HepG2 (cell line): ENCODE results near the gene SIRT5. TPM values are rescaled to one million over a fixed set of nuclear protein-coding genes. Genes with fewer than 3 reads are reported as not detected.

Experiments used
- ATAC-seq: fragments of 200-7000 bp; cut with Tn5 transposase; 3 replicates; pipeline ENCODE4 v1.9.1; 2020; ENCODE audit warnings: mild to moderate bottlenecking, moderate library complexity
- BruUV-seq: library from RNA; stranded (reverse); fragments of 400-500 nt; replicated peaks from 2 replicates; lab custom pipeline; 2021; lab: Mats Ljungman, UMichigan
- CTCF ChIA-PET: fragments of 300-600 bp; formaldehyde crosslinking; extraction: SDS; loops from one replicate; lab custom pipeline; 2021; ENCODE audit warnings: low total read pairs, inconsistent platforms, low intra/inter-chr PET ratio; lab: Yijun Ruan, JAX
- POLR2A ChIA-PET: fragments of 350-600 bp; sonication (Branson Sonifier 250); formaldehyde crosslinking; loops from one replicate; lab custom pipeline; 2020; ENCODE audit warnings: antibody characterized with exemption, inconsistent platforms; lab: Yijun Ruan, JAX
- DNase-seq: peaks from one replicate; pipeline ENCODE4 v3.0.0-alpha.2; 2015; ENCODE audit warnings: low spot score
- FAIRE-seq: peaks from 3 replicates; lab custom pipeline; 2011; peaks lifted over from hg19 to GRCh38; lab: Jason Lieb, UNC
- H2AFZ ChIP-seq: one replicate; pipeline ENCODE4 v1.6.1; 2011; ENCODE audit warnings: low read length, inconsistent platforms
- H3K27ac ChIP-seq: fragments of 300-600 bp; 3 replicates; pipeline ENCODE4 v1.8.0; 2011; ENCODE audit warnings: mixed run types, mild to moderate bottlenecking, mixed read lengths, low read length, inconsistent platforms; ENCODE audit not compliant: insufficient read depth; ENCODE audit errors: extremely low read length
- H3K27me3 ChIP-seq, 2 experiments: fragments of 200-600 bp in 1 of 2; 2 replicates in 1 of 2; 3 replicates in 1 of 2; pipeline versions ENCODE4 v1.6.0 to v1.8.0; 2011; ENCODE audit warnings: low read length in 2 of 2, mild to moderate bottlenecking in 2 of 2, moderate library complexity in 2 of 2, inconsistent platforms in 1 of 2; ENCODE audit not compliant: insufficient read depth in 2 of 2, control insufficient read depth in 1 of 2
- H3K36me3 ChIP-seq, 2 experiments: fragments of 200-600 bp in 1 of 2; replicated peaks in 1 of 2; 2 replicates in 1 of 2; 3 replicates in 1 of 2; pipeline versions ENCODE4 v1.5.1 to v1.8.0; 2011; ENCODE audit warnings: low read length in 2 of 2, inconsistent platforms in 1 of 2; ENCODE audit not compliant: insufficient read depth in 2 of 2, control insufficient read depth in 1 of 2
- H3K4me1 ChIP-seq: 2 replicates; pipeline ENCODE4 v1.5.1; 2012; ENCODE audit warnings: low read length, inconsistent platforms; ENCODE audit not compliant: insufficient read depth
- H3K4me2 ChIP-seq: 2 replicates; pipeline ENCODE4 v1.6.0; 2011; ENCODE audit warnings: low read depth, low read length, inconsistent platforms
- H3K4me3 ChIP-seq, 3 experiments: fragments of 200-600 bp in 1 of 3; sonication (generic), shearing (Covaris generic) in 1 of 3; replicated peaks in 1 of 3; 2 replicates each; pipeline ENCODE4 v1.5.1; 2011 to 2016; ENCODE audit warnings: low read length in 3 of 3, inconsistent platforms in 2 of 3, low read depth in 2 of 3, mild to moderate bottlenecking in 2 of 3, control low read depth in 1 of 3, mixed read lengths in 1 of 3; ENCODE audit not compliant: insufficient read depth in 1 of 3
- H3K79me2 ChIP-seq: one replicate; pipeline ENCODE4 v1.6.1; 2011; ENCODE audit warnings: low read length, inconsistent platforms; ENCODE audit not compliant: insufficient read depth
- H3K9ac ChIP-seq: 2 replicates; pipeline ENCODE4 v1.6.0; 2011; ENCODE audit warnings: mild to moderate bottlenecking, low read depth, low read length, inconsistent platforms; ENCODE audit not compliant: insufficient read depth
- H3K9me3 ChIP-seq: 2 replicates; pipeline ENCODE4 v1.5.1; 2012; ENCODE audit warnings: mild to moderate bottlenecking, low read length
- H4K20me1 ChIP-seq: 2 replicates; pipeline ENCODE4 v1.6.0; 2011; ENCODE audit warnings: inconsistent platforms, mild to moderate bottlenecking, low read length, moderate library complexity; ENCODE audit not compliant: insufficient read depth
- CENPBD1 ChIP-seq: sonication (generic); formaldehyde crosslinking; IDR thresholded peaks from 2 replicates; pipeline ENCODE4 v1.8.0; 2022; ENCODE audit warnings: missing genetic modification reagents, low read depth, mild to moderate bottlenecking, borderline replicate concordance
- ESRRA ChIP-seq: sonication (generic); formaldehyde crosslinking; IDR thresholded peaks from 2 replicates; pipeline ENCODE4 v1.5.1; 2020; ENCODE audit warnings: mild to moderate bottlenecking, low read depth, missing genetic modification reagents
- FOXO1 ChIP-seq: sonication (generic); formaldehyde crosslinking; IDR thresholded peaks from 2 replicates; pipeline ENCODE4 v1.4.0; 2020; ENCODE audit warnings: missing genetic modification reagents
- KMT2A ChIP-seq: sonication (generic); formaldehyde crosslinking; IDR thresholded peaks from 2 replicates; pipeline ENCODE4 v1.4.0; 2020; ENCODE audit warnings: missing genetic modification reagents
- PBX2 ChIP-seq: IDR thresholded peaks from 2 replicates; pipeline ENCODE4 v1.6.1; 2016; ENCODE audit warnings: control low read depth
- TRIM22 ChIP-seq: fragments of 450-650 bp; IDR thresholded peaks from 2 replicates; pipeline ENCODE4 v1.6.1; 2017
- ZNF552 ChIP-seq: sonication (generic); formaldehyde crosslinking; IDR thresholded peaks from 2 replicates; pipeline ENCODE4 v1.9.0; 2022; ENCODE audit warnings: missing genetic modification reagents, mild to moderate bottlenecking, borderline replicate concordance
- WGBS: methylation state at CpG from one replicate; pipeline ENCODE4 v1.1.6; 2017; ENCODE audit warnings: low lambda C conversion rate; 5-methylcytosine and 5-hydroxymethylcytosine counted together
- in situ Hi-C: cut with HindIII; loops from 2 replicates; pipeline ENCODE4 v1.10.0; 2017; ENCODE audit warnings: low pct_unique_long_range_greater_than_20kb; ENCODE audit not compliant: extremely low pct_ligation_motif_present
- intact Hi-C: fragments of 100-400 bp; cut with micrococcal nuclease; formaldehyde crosslinking; loops from one replicate; pipeline ENCODE4 v1.10.0; 2022; ENCODE audit not compliant: unreplicated experiment
- polyA plus RNA-seq, 8 experiments: library from polyadenylated mRNA; depleted of rRNA in 3 of 8; stranded (reverse) in 7 of 8; unstranded in 1 of 8; fragments of >200 nt; fragmentation: Illumina TruSeq in 4 of 8; extraction: Trizol in 4 of 8; gene quantifications; 2 replicates each; pipeline versions ENCODE4 v1.2.1 to v1.2.3, GENCODE V29; 2011 to 2016; ENCODE audit warnings: low read depth in 4 of 8, missing spikeins in 1 of 8, mixed read lengths in 1 of 8; ENCODE audit not compliant: insufficient read depth in 1 of 8
- total RNA-seq, 5 experiments: library from RNA; depleted of rRNA; stranded (reverse); fragments of >200 nt; fragmentation: Illumina TruSeq; extraction: Trizol; gene quantifications; 2 replicates each; pipeline ENCODE4 v1.2.3, GENCODE V29; 2016; ENCODE audit warnings: low read depth in 1 of 5

Gene SIRT5
- total and polyA plus RNA-seq, 2 of the 13 experiments (the other 11 are each of a cell fraction or from before 2014, with no cell fraction given), result 14.1 to 16.6 TPM

GRCh38 chr6:13536796-13537526 is 37.4 kb upstream of the SIRT5 start:
- Histone ChIP-seq H3K4me1 (no peaks in the 10 kb centered on the region), H3K9ac (no peak overlapping the region), H3K27me3 (peaks cover 2 to 13% of the 10 kb centered on the region in 2 experiments), H3K79me2 (no peaks in the 10 kb centered on the region), H3K36me3 (no peaks in the 10 kb centered on the region), H3K27ac (no peak overlapping the region), H4K20me1 (no peaks in the 10 kb centered on the region), H2AFZ (no peak overlapping the region), H3K9me3 (no peaks in the 10 kb centered on the region), H3K4me2 (no peak overlapping the region), H3K4me3 (no peak overlapping the region)
- DNase-seq (no peak), ATAC-seq (no peak), FAIRE-seq (no peak)
- ChIA-PET CTCF (interaction anchor here (2.7 kb wide), 1 partner anchor 200 kb away, joined by 37 read pairs; no protein-coding TSS in a partner anchor), POLR2A (no interaction called here)
- intact Hi-C loops (no loop called here), in situ Hi-C loops (loop anchor here (5.0 to 25.0 kb wide), 3 partner anchors 200 to 625 kb away; no protein-coding TSS in a partner anchor)
- BruUV-seq, result no TSS peak
- 7% methylated on average over 4 of the region's 4 CpGs for WGBS
- TF ChIP-seq KMT2A (CRISPR knock-in tag), result no peak
- no peak for TF ChIP-seq CENPBD1
- no peak for TF ChIP-seq PBX2 (CRISPR knock-in tag)
- TF ChIP-seq FOXO1 (CRISPR knock-in tag), result no peak
- no peak for TF ChIP-seq TRIM22
- no peak for TF ChIP-seq ZNF552 (CRISPR knock-in tag)
- TF ChIP-seq ESRRA (CRISPR knock-in tag), result no peak
